Neural cell (in vitro differentiated cells): Measurements from ENCODE around the gene BHLHE23.

ENCODE experiments used
- EP300 ChIP-seq: fragments of 450-650 bp; conservative IDR thresholded peaks from 2 replicates; pipeline ENCODE4 v1.6.1; 2014; ENCODE audit warnings: antibody characterized with exemption, mild to moderate bottlenecking, moderate library complexity; ENCODE audit not compliant: poor library complexity, severe bottlenecking
- EZH2 ChIP-seq: fragments of 200-600, 300-800 bp; shearing (Covaris generic), sonication (generic); IDR thresholded peaks from 2 replicates; pipeline ENCODE4 v1.6.1; 2014; ENCODE audit warnings: antibody characterized with exemption, low read length, borderline replicate concordance, mild to moderate bottlenecking; ENCODE audit not compliant: insufficient read depth, poor library complexity, severe bottlenecking
- POLR2AphosphoS5 ChIP-seq: IDR thresholded peaks from 2 replicates; pipeline ENCODE4 v1.6.1; 2012
- RAD21 ChIP-seq: fragments of 450-650 bp; conservative IDR thresholded peaks from 2 replicates; pipeline ENCODE4 v1.6.1; 2014; ENCODE audit warnings: antibody characterized with exemption, mild to moderate bottlenecking, moderate library complexity
- SMC3 ChIP-seq: fragments of 450-650 bp; conservative IDR thresholded peaks from 2 replicates; pipeline ENCODE4 v1.6.1; 2014; ENCODE audit warnings: antibody characterized with exemption, mild to moderate bottlenecking, moderate library complexity; ENCODE audit not compliant: poor library complexity
- TAF1 ChIP-seq: IDR thresholded peaks from 2 replicates; pipeline ENCODE4 v1.6.1; 2012; ENCODE audit warnings: low read depth
- TF ChIP-seq, protein P1 (sequence below): fragments of 450-650 bp; IDR thresholded peaks from 2 replicates; pipeline ENCODE4 v1.5.1; 2014; ENCODE audit warnings: antibody characterized with exemption, mild to moderate bottlenecking, moderate library complexity; ENCODE audit not compliant: poor library complexity, severe bottlenecking
- TF ChIP-seq, protein P2 (sequence below): IDR thresholded peaks from 2 replicates; pipeline ENCODE4 v1.6.1; 2012; ENCODE audit warnings: borderline replicate concordance

DNA sequence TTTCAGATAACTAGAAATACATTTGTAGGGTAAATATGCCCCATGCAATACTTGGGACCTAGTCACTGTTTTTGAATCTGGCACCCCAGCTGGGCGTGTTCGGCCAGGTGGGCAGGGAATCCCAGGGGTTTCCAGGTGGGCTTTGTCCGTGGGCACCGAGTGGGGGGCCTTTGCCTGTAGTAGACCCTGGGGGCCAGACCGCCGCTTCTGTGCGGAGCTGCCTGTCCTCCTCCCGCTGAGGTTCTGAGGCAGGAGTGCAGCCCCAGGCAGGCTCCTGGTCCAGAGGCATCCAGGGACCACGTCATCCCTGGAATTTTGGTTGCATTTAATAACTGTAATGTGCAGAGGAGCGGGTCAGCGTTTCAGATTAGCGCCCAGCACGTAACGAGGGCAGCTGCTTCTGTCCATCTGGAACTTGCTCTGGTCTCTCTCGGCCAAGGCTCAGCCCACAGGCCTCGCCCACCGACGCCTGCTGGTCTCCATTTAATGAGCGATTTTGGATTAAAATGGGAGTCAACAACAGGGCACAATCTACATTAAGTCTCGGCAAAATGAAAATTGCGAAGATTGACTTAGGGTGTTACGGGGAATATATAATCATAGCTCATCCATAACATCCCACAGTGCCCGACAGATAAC, 12.8 kb downstream of the BHLHE23 start:
- TF ChIP-seq POLR2AphosphoS5 (no peak), TAF1 (no peak), EP300 (no peak), EZH2 (no peak), SMC3 (no peak), RAD21 (no peak)
- TF ChIP-seq, protein P1, sequence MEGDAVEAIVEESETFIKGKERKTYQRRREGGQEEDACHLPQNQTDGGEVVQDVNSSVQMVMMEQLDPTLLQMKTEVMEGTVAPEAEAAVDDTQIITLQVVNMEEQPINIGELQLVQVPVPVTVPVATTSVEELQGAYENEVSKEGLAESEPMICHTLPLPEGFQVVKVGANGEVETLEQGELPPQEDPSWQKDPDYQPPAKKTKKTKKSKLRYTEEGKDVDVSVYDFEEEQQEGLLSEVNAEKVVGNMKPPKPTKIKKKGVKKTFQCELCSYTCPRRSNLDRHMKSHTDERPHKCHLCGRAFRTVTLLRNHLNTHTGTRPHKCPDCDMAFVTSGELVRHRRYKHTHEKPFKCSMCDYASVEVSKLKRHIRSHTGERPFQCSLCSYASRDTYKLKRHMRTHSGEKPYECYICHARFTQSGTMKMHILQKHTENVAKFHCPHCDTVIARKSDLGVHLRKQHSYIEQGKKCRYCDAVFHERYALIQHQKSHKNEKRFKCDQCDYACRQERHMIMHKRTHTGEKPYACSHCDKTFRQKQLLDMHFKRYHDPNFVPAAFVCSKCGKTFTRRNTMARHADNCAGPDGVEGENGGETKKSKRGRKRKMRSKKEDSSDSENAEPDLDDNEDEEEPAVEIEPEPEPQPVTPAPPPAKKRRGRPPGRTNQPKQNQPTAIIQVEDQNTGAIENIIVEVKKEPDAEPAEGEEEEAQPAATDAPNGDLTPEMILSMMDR, result no peak
- TF ChIP-seq, protein P2, sequence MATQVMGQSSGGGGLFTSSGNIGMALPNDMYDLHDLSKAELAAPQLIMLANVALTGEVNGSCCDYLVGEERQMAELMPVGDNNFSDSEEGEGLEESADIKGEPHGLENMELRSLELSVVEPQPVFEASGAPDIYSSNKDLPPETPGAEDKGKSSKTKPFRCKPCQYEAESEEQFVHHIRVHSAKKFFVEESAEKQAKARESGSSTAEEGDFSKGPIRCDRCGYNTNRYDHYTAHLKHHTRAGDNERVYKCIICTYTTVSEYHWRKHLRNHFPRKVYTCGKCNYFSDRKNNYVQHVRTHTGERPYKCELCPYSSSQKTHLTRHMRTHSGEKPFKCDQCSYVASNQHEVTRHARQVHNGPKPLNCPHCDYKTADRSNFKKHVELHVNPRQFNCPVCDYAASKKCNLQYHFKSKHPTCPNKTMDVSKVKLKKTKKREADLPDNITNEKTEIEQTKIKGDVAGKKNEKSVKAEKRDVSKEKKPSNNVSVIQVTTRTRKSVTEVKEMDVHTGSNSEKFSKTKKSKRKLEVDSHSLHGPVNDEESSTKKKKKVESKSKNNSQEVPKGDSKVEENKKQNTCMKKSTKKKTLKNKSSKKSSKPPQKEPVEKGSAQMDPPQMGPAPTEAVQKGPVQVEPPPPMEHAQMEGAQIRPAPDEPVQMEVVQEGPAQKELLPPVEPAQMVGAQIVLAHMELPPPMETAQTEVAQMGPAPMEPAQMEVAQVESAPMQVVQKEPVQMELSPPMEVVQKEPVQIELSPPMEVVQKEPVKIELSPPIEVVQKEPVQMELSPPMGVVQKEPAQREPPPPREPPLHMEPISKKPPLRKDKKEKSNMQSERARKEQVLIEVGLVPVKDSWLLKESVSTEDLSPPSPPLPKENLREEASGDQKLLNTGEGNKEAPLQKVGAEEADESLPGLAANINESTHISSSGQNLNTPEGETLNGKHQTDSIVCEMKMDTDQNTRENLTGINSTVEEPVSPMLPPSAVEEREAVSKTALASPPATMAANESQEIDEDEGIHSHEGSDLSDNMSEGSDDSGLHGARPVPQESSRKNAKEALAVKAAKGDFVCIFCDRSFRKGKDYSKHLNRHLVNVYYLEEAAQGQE, result no peak
